Ovary (tissue), 3 donors: Measurements from ENCODE around the gene RB1.

ENCODE experiments used
- CTCF ChIP-seq, 3 donors: fragments of 450-650 bp in 2 of 3; fragments of 200-600 bp in 1 of 3; IDR thresholded peaks; one replicate each; pipeline versions ENCODE4 v1.5.1 to v1.8.0; 2016 to 2022; ENCODE audit warnings: antibody characterized with exemption in 3 of 3, mild to moderate bottlenecking in 1 of 3
- EP300 ChIP-seq: sonication (generic); formaldehyde crosslinking; IDR thresholded peaks from one replicate; pipeline ENCODE4 v1.6.1; 2017; ENCODE audit warnings: antibody characterized with exemption
- donor health status: DM: no; HTN: no; CAD: no.

GRCh38 chr13:48258002-48258401 lies 45.5 kb upstream of the RB1 start:
- TF ChIP-seq CTCF (IDR thresholded peaks at IDR 0.05) (no peak), EP300 (no peak)
